Natural killer cell (primary cell): Measurements from ENCODE around the gene KIT. TPM values are rescaled to one million over a fixed set of nuclear protein-coding genes. Genes with fewer than 3 reads are reported as not detected.

ENCODE experiments used
- ATAC-seq, 3 donors: fragments of 150-1000 bp in 2 of 3; fragments of 200-7000 bp in 1 of 3; cut with Tn5 transposase; 1 replicate in 1 of 3; 2 replicates in 2 of 3; pipeline ENCODE4 v1.10.0; 2021; ENCODE audit warnings: mild to moderate bottlenecking in 2 of 3, moderate library complexity in 2 of 3
- DNase-seq, 2 donors: peaks; one replicate each; pipeline versions ENCODE4 v3.0.0 to v3.0.0-alpha.2; 2013 to 2021; ENCODE audit warnings: mixed read lengths in 1 of 2
- H3K27ac ChIP-seq: one replicate; pipeline ENCODE4 v1.5.1; 2013; ENCODE audit warnings: mild to moderate bottlenecking, low read length
- H3K27me3 ChIP-seq: one replicate; pipeline ENCODE4 v1.6.1; 2013; ENCODE audit warnings: low read length; ENCODE audit not compliant: control insufficient read depth, insufficient read depth
- H3K36me3 ChIP-seq: one replicate; pipeline ENCODE4 v1.6.1; 2013; ENCODE audit warnings: low read length; ENCODE audit not compliant: control insufficient read depth, insufficient read depth
- H3K4me1 ChIP-seq: one replicate; pipeline ENCODE4 v1.6.1; 2013; ENCODE audit warnings: low read length; ENCODE audit not compliant: control insufficient read depth, insufficient read depth
- H3K4me3 ChIP-seq: one replicate; pipeline ENCODE4 v1.5.1; 2013; ENCODE audit warnings: low read length
- H3K9me3 ChIP-seq: one replicate; pipeline ENCODE4 v1.6.1; 2013; ENCODE audit warnings: low read length; ENCODE audit not compliant: control insufficient read depth, insufficient read depth
- H3K27ac Mint-ChIP-seq, 2 donors: one replicate each; pipeline ENCODE4 v1.8.0; 2022; ENCODE audit warnings: mild to moderate bottlenecking in 2 of 2, mixed read lengths in 2 of 2, moderate library complexity in 1 of 2
- H3K27me3 Mint-ChIP-seq, 2 donors: one replicate each; pipeline ENCODE4 v1.8.0; 2022; ENCODE audit warnings: low read depth in 2 of 2, mixed read lengths in 2 of 2
- H3K36me3 Mint-ChIP-seq: one replicate; pipeline ENCODE4 v1.8.0; 2022; ENCODE audit warnings: mixed read lengths
- H3K4me1 Mint-ChIP-seq, 2 donors: one replicate each; pipeline ENCODE4 v1.8.0; 2022; ENCODE audit warnings: mixed read lengths in 2 of 2
- H3K4me3 Mint-ChIP-seq: one replicate; pipeline ENCODE4 v1.8.0; 2022; ENCODE audit warnings: mild to moderate bottlenecking, moderate library complexity, mixed read lengths
- H3K9me3 Mint-ChIP-seq, 2 donors: one replicate each; pipeline ENCODE4 v1.8.0; 2022; ENCODE audit warnings: mixed read lengths in 2 of 2
- CTCF ChIP-seq: fragments of 200-600 bp; IDR thresholded peaks from one replicate; pipeline ENCODE4 v1.8.0; 2022; ENCODE audit warnings: antibody characterized with exemption
- WGBS: methylation state at CpG from one replicate; pipeline ENCODE4 v1.1.7; 2013; ENCODE audit warnings: missing lambda C conversion rate; ENCODE audit not compliant: insufficient coverage; 5-methylcytosine and 5-hydroxymethylcytosine counted together
- intact Hi-C: fragments of 100-400 bp; cut with micrococcal nuclease; formaldehyde crosslinking; loops from one replicate; pipeline ENCODE4 v1.14.2; 2022
- total RNA-seq, 4 donors: library from RNA; stranded (reverse); fragments of 120-200 nt in 1 of 4; gene quantifications; one replicate each; pipeline versions ENCODE4 v1.2.3 to v1.2.4, GENCODE V29; 2013 to 2022

Gene KIT
- total RNA-seq, 3 donors from 2014 or later (not counting 1 experiment from before 2014, with no cell fraction given), result 2.0 to 6.6 (median 3.2) TPM

DNA sequence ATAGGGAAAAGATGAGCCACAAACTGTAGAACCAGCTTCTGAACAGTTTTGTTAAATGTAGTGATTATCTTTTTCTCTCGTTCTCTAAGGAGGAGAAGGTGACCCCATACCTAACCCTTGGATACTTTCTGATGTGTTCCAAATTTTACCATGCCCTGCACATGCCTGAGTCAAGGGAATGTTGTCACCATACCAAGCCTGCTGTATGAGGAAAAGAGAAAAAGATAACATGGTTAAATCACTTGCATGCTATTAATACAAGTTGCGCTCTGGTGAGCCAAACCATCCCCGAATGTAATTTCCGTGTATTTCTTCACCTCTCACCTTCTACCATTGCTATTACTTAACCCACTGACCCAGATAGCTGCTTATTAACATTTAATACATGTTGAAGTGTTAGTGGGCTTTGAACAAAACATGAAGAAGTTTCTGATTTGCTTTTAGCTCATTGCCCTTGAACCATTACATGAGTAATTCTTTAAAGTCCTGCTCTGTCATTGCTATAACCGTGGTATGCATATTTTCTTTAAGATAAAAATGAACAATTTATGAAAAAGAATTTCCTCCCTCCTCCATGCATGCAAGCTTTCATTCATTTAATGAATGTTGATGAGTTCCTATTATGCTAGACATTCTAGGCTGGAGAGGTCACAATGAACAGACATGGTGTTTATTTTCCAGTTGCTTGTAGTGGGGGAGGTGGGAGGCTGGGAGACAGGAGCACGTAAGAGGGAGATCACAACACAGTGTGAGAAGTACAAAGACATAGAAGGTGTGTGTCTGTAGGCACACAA, 13.6 kb upstream of the KIT start:
- Histone ChIP-seq H3K4me3 (no peak overlapping the region), H3K27ac (no peak overlapping the region), H3K36me3 (no peaks in the 10 kb centered on the region), H3K4me1 (no peaks in the 10 kb centered on the region), H3K27me3 (no peaks in the 10 kb centered on the region), H3K9me3 (no peaks in the 10 kb centered on the region)
- no peak for TF ChIP-seq CTCF
- peaks cover 0 to 4% of the 10 kb centered on the region in 2 donors for H3K4me1 Mint-ChIP-seq
- no peak overlapping the region for H3K27ac Mint-ChIP-seq
- no peak for DNase-seq
- ATAC-seq, result no peak
- H3K27me3 Mint-ChIP-seq, result no peaks in the 10 kb centered on the region
- no peaks in the 10 kb centered on the region for H3K9me3 Mint-ChIP-seq
- intact Hi-C loops, result no loop called here
- WGBS, result 90% methylated on average over 2 of the region's 6 CpGs
- H3K4me3 Mint-ChIP-seq, result no peak overlapping the region
- no peaks in the 10 kb centered on the region for H3K36me3 Mint-ChIP-seq

- intact Hi-C loops, result no loop called here
- H3K4me1 ChIP-seq, result no peaks in the 10 kb centered on the region
- Mint-ChIP-seq H3K9me3 (no peaks in the 10 kb centered on the region), H3K4me1 (no peaks in the 10 kb centered on the region), H3K27ac (no peak overlapping the region), H3K36me3 (no peaks in the 10 kb centered on the region), H3K27me3 (no peaks in the 10 kb centered on the region), H3K4me3 (no peak overlapping the region)
- no peak overlapping the region for H3K4me3 ChIP-seq
- TF ChIP-seq CTCF, result no peak
- no peaks in the 10 kb centered on the region for H3K9me3 ChIP-seq
- no peaks in the 10 kb centered on the region for H3K36me3 ChIP-seq
- WGBS, result 93% methylated on average over 1 of the region's 1 CpG
- ATAC-seq (no peak), DNase-seq (no peak)
- no peaks in the 10 kb centered on the region for H3K27me3 ChIP-seq
- H3K27ac ChIP-seq, result no peak overlapping the region
Observed at GRCh38 chr4:54645830-54646229, 11.9 kb upstream of the KIT start.

DNA sequence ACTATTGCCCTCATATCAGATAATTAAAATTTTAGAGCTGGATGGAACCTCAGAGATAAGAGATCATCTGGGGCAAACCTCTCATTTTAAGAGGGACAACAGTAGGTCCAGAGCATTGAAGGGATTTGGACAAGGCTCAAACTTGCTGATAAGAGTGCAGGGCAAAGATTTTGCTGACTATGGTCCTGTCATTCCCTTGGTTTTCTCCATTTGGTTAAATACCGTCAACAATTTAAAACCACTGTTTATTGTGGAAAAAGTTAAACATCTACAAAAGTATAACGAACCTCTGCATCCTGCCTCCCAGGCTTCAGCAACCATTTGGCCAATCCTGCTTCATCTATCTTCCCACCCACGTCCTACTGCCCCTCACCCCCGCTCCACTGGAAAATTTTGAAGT, 10.7 kb upstream of the KIT start:
- Histone ChIP-seq H3K9me3 (no peaks in the 10 kb centered on the region), H3K4me3 (no peak overlapping the region), H3K4me1 (no peaks in the 10 kb centered on the region), H3K36me3 (no peaks in the 10 kb centered on the region), H3K27me3 (no peaks in the 10 kb centered on the region), H3K27ac (no peak overlapping the region)
- DNase-seq (no peak), ATAC-seq (no peak)
- no peaks in the 10 kb centered on the region for H3K27me3 Mint-ChIP-seq
- H3K4me1 Mint-ChIP-seq, result no peaks in the 10 kb centered on the region
- no peak overlapping the region for H3K27ac Mint-ChIP-seq
- 84% methylated on average over 4 of the region's 4 CpGs for WGBS
- no peaks in the 10 kb centered on the region for H3K36me3 Mint-ChIP-seq
- no peaks in the 10 kb centered on the region for H3K9me3 Mint-ChIP-seq
- intact Hi-C loops, result no loop called here
- TF ChIP-seq CTCF, result no peak
- no peak overlapping the region for H3K4me3 Mint-ChIP-seq

- H3K27ac ChIP-seq, result no peak overlapping the region
- H3K36me3 ChIP-seq, result no peaks in the 10 kb centered on the region
- Mint-ChIP-seq H3K27ac (no peak overlapping the region), H3K36me3 (no peaks in the 10 kb centered on the region), H3K9me3 (no peaks in the 10 kb centered on the region), H3K27me3 (peaks cover 6% of the 10 kb centered on the region in 2 donors), H3K4me1 (no peaks in the 10 kb centered on the region), H3K4me3 (no peak overlapping the region)
- no peaks in the 10 kb centered on the region for H3K4me1 ChIP-seq
- DNase-seq (no peak), ATAC-seq (no peak)
- no peaks in the 10 kb centered on the region for H3K27me3 ChIP-seq
- TF ChIP-seq CTCF, result no peak
- no peaks in the 10 kb centered on the region for H3K9me3 ChIP-seq
- 100% methylated on average over 3 of the region's 3 CpGs for WGBS
- intact Hi-C loops, result no loop called here
- no peak overlapping the region for H3K4me3 ChIP-seq
Observed at GRCh38 chr4:54651050-54651449, 6.7 kb upstream of the KIT start.
